IPS-11a (cell line): Measurements from ENCODE around the gene ADAM12.

Experiments used
- H3K4me3 ChIP-seq: one replicate; pipeline ENCODE4 v1.5.1; 2013; ENCODE audit warnings: low read depth, low read length, control low read depth

The ADAM12 gene

GRCh38 chr10:126215746-126216631, 172.3 kb downstream of the ADAM12 start:
- no peak overlapping the region for H3K4me3 ChIP-seq

GRCh38 chr10:126214679-126215078, 173.6 kb downstream of the ADAM12 start:
- H3K4me3 ChIP-seq, result no peak overlapping the region

- H3K4me3 ChIP-seq, result no peak overlapping the region
Observed at GRCh38 chr10:126214021-126214420, 174.3 kb downstream of the ADAM12 start.

- H3K4me3 ChIP-seq, result no peak overlapping the region
Observed at GRCh38 chr10:126212738-126213137, 175.5 kb downstream of the ADAM12 start.

GRCh38 chr10:126210051-126210651, 178.1 kb downstream of the ADAM12 start:
- no peak overlapping the region for H3K4me3 ChIP-seq

- no peak overlapping the region for H3K4me3 ChIP-seq
Observed at GRCh38 chr10:126209451-126209850, 178.8 kb downstream of the ADAM12 start.

GRCh38 chr10:126208726-126209302, 179.5 kb downstream of the ADAM12 start:
- H3K4me3 ChIP-seq, result no peak overlapping the region

GRCh38 chr10:126207851-126208250, 180.4 kb downstream of the ADAM12 start:
- no peak overlapping the region for H3K4me3 ChIP-seq

GRCh38 chr10:126207313-126207771, 180.9 kb downstream of the ADAM12 start:
- H3K4me3 ChIP-seq, result no peak overlapping the region

GRCh38 chr10:126205486-126206205, 182.6 kb downstream of the ADAM12 start:
- no peak overlapping the region for H3K4me3 ChIP-seq

GRCh38 chr10:126204320-126204719, 184.0 kb downstream of the ADAM12 start:
- H3K4me3 ChIP-seq, result no peak overlapping the region

GRCh38 chr10:126203746-126204145, 184.5 kb downstream of the ADAM12 start:
- H3K4me3 ChIP-seq, result no peak overlapping the region

GRCh38 chr10:126201603-126202002, 186.7 kb downstream of the ADAM12 start:
- no peak overlapping the region for H3K4me3 ChIP-seq

- H3K4me3 ChIP-seq, result no peak overlapping the region
Observed at GRCh38 chr10:126199221-126199998, 188.9 kb downstream of the ADAM12 start.

GRCh38 chr10:126198681-126199080, 189.6 kb downstream of the ADAM12 start:
- H3K4me3 ChIP-seq, result no peak overlapping the region

GRCh38 chr10:126197036-126197543, 191.2 kb downstream of the ADAM12 start:
- no peak overlapping the region for H3K4me3 ChIP-seq

GRCh38 chr10:126196281-126196680, 192.0 kb downstream of the ADAM12 start:
- no peak overlapping the region for H3K4me3 ChIP-seq

- H3K4me3 ChIP-seq, result no peak overlapping the region
Observed at GRCh38 chr10:126191192-126191591, 197.1 kb downstream of the ADAM12 start.

GRCh38 chr10:126188679-126189200, 199.5 kb downstream of the ADAM12 start:
- no peak overlapping the region for H3K4me3 ChIP-seq

- no peak overlapping the region for H3K4me3 ChIP-seq
Observed at GRCh38 chr10:126187399-126187798, 200.9 kb downstream of the ADAM12 start.
